ENCODE data around the gene MAP3K20. TPM values are rescaled to one million over a fixed set of nuclear protein-coding genes. Genes with fewer than 3 reads are reported as not detected.
A peak's percentile ranks its signal among the peaks of the same experiment; 100 is the strongest.

The MAP3K20 gene
- total RNA-seq, 1 experiment from 2014 or later, result 150 TPM

GRCh38 chr2:173079141-173079540, 3.5 kb downstream of the MAP3K20 start:
- Mint-ChIP-seq H3K36me3 (ENCODE audit: insufficient read depth, unreplicated experiment) (peaks cover 16% of the 10 kb centered on the region), H3K9me3 (ENCODE audit: unreplicated experiment) (no peaks in the 10 kb centered on the region), H3K4me1 (ENCODE audit: insufficient read depth, unreplicated experiment) (peaks cover 40% of the 10 kb centered on the region), H3K27ac (ENCODE audit: low read depth, unreplicated experiment) (peak overlapping the region; percentile 95), H3K4me3 (ENCODE audit: unreplicated experiment) (no peak overlapping the region), H3K27me3 (ENCODE audit: insufficient read depth, unreplicated experiment) (no peaks in the 10 kb centered on the region)
- no TSS peak for BruUV-seq (replicated peaks)
- intact Hi-C loops (cut with micrococcal nuclease), result loop anchor here (5.0 kb wide), 2 partner anchors 43 to 108 kb away; no protein-coding TSS in a partner anchor
- no peak for DNase-seq (ENCODE audit: unreplicated experiment)
- CTCF ChIA-PET, result interaction anchor here (0.7 to 3.0 kb wide), 9 partner anchors 12 to 138 kb away, joined by 3 to 10 read pairs (median 4); no protein-coding TSS in a partner anchor
- TF ChIP-seq CTCF (IDR thresholded peaks at IDR 0.05; ENCODE audit: unreplicated experiment), result no peak
- POLR2A ChIA-PET, result interaction anchor here (0.6 to 9.7 kb wide), 20 partner anchors 12 to 277 kb away, joined by 3 to 188 read pairs (median 4); no protein-coding TSS in a partner anchor

- POLR2A ChIA-PET, result interaction anchor here (0.6 to 9.7 kb wide), 22 partner anchors 11 to 637 kb away, joined by 3 to 188 read pairs (median 3); no protein-coding TSS in a partner anchor
- peak; percentile 68 for DNase-seq (ENCODE audit: unreplicated experiment)
- Mint-ChIP-seq H3K27ac (ENCODE audit: low read depth, unreplicated experiment) (peak overlapping the region; percentile 95), H3K9me3 (ENCODE audit: unreplicated experiment) (no peaks in the 10 kb centered on the region), H3K36me3 (ENCODE audit: insufficient read depth, unreplicated experiment) (peaks cover 16% of the 10 kb centered on the region), H3K4me1 (ENCODE audit: insufficient read depth, unreplicated experiment) (peaks cover 36% of the 10 kb centered on the region), H3K27me3 (ENCODE audit: insufficient read depth, unreplicated experiment) (no peaks in the 10 kb centered on the region), H3K4me3 (ENCODE audit: unreplicated experiment) (no peak overlapping the region)
- intact Hi-C loops (cut with micrococcal nuclease), result loop anchor here (5.0 kb wide), 2 partner anchors 42 to 107 kb away; no protein-coding TSS in a partner anchor
- CTCF ChIA-PET, result interaction anchor here (0.5 to 3.0 kb wide), 15 partner anchors 10 to 130 kb away, joined by 3 to 10 read pairs (median 4); no protein-coding TSS in a partner anchor
- BruUV-seq (replicated peaks), result no TSS peak
- TF ChIP-seq CTCF (IDR thresholded peaks at IDR 0.05; ENCODE audit: unreplicated experiment), result no peak
Measured at GRCh38 chr2:173079973-173080860, 4.6 kb downstream of the MAP3K20 start.

GRCh38 chr2:173086518-173087213, 11.0 kb downstream of the MAP3K20 start:
- H3K9me3 Mint-ChIP-seq (ENCODE audit: unreplicated experiment), result no peaks in the 10 kb centered on the region
- TF ChIP-seq CTCF (IDR thresholded peaks at IDR 0.05; ENCODE audit: unreplicated experiment), result no peak
- intact Hi-C loops (cut with micrococcal nuclease), result no loop called here
- no TSS peak for BruUV-seq (replicated peaks)
- H3K36me3 Mint-ChIP-seq (ENCODE audit: insufficient read depth, unreplicated experiment), result peaks cover 18% of the 10 kb centered on the region
- peak overlapping the region; percentile 62 for H3K27ac Mint-ChIP-seq (ENCODE audit: low read depth, unreplicated experiment)
- H3K4me3 Mint-ChIP-seq (ENCODE audit: unreplicated experiment), result no peak overlapping the region
- H3K4me1 Mint-ChIP-seq (ENCODE audit: insufficient read depth, unreplicated experiment), result peaks cover 27% of the 10 kb centered on the region
- ChIA-PET POLR2A (interaction anchor here (0.6 to 3.1 kb wide), 13 partner anchors 8 to 127 kb away, joined by 3 to 20 read pairs (median 5); partner anchors contain the start of gene MAP3K20), CTCF (interaction anchor here (0.6 to 1.3 kb wide), 7 partner anchors 11 to 130 kb away, joined by 3 read pairs; partner anchors contain the start of gene MAP3K20)
- H3K27me3 Mint-ChIP-seq (ENCODE audit: insufficient read depth, unreplicated experiment), result no peaks in the 10 kb centered on the region
- peak; percentile 53 for DNase-seq (ENCODE audit: unreplicated experiment)

Measured in MCF 10A (cell line).